ENCODE results near the gene PLCB2.

PLCB2 gene

DNA sequence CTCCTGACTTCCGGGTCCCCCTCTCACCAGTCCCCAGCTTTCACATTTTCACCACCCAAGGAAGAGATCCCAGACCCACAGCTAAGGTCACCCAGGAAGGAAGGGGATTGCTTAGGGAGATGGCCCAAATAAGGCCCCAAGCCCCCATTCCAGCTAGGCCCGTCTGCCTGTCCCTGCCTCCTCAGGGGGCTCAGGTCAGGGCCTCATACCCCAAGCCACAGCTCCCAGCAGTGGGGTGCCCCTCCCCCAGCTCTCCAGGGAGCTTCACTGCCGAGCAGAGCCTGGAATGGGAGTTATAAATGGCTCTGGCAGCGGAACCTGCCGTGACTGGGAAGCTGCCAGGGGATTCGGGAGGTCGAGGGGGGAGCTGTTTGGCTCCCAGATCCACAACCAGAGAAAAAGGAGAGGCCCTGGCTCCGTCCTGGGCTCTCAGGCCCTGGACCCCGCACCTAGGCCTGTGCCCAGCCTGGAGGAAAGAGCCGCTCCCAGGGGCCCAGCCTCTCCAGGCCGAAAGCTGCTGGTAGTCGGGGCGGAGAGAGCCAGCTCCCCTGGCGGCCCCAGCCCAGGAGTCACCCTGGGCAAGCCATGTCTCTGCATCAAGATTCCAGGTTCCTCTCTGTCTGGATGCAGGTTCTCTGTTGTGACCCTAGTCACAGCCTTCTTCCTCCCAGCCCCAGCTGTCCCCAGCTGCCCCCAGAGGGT is 32.5 kb upstream of the PLCB2 start:
- no peak for FAIRE-seq

GRCh38 chr15:40339621-40339945 is 31.8 kb upstream of the PLCB2 start:
- FAIRE-seq = no peak

DNA sequence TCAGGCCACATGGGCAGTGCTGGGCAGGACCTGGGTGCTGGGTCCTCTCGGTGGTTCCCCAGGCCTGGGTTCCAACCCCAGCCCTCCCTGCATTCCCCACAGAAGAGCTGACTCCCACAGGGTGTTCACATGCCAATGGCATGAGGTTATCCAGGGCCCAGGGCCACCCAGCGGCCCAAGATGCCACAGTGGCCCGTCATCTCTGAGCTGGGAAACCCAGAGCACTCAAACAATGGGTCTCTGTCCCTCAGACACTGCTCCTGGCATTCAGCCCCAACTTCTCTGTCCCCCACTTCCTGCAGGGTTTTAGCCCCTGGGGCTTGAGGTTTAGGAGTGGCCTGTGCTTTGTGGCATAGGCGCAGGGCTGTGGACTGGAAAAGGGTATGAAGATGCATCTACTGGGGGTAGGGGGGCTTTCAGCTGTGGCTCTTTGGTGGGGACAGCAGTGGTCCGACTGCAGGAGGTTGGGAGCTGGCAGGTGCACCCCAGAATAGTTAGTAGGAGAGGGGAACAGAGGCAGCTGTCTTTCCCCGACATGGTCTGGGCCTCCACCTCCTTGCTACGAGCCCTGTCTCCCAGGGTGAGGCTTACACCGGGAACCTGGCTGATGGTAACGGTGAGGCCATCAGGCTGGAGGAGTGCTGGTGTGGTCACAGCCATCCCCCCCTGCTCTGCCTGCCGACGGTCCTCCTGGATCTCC is 31.3 kb upstream of the PLCB2 start:
- FAIRE-seq = no peak

DNA sequence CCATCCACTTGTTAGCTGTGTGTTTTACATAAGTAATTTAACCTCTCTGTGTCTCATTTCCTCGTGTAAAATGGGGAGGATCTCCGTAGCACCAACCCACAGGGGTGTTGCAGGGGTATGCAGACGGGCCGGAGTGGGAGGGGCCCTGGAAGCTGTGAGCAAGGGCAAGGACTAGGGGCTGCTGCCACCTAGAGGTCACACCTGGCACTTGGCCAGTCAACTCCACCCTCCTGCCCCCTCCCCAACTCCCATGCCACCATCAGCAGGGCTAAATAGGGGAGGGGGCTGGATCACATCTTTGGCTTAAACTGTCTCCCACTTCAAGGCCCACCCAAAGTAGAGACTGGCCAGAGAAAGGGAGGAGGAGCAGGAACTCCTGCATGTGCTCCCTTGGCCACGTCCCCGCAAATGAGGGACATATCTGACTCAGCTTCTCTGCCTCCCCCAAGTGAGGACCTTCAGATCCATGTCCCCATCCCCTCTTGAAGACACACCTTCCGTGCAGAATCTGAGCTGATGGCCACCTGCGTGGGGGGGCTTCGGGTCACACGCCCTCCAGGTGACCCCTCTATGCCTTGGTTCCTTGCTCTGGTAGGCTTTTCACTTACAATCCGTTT is 30.4 kb upstream of the PLCB2 start:
- no peak for FAIRE-seq

GRCh38 chr15:40337597-40337996 is 29.9 kb upstream of the PLCB2 start:
- no peak for FAIRE-seq

DNA sequence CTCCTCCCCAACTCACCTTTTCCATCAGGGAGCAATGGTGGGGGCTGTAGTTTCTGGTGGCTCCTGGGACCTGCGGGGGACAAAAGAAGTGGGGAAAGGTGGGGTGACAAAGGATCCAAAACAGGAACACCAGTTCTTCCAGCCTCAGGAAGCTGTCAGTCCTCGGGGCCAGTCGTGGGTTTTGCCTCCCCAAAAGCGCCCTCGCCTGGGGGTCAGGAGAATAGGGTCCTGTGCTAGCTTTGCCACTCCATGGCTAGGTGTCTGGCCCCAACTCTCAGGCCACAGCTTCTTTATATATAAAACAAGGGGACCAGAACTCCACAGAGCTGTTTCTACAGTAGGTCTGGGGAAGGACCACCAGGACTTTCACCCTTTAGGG is 29.0 kb upstream of the PLCB2 start:
- FAIRE-seq = no peak

- no peak for FAIRE-seq
Observed at GRCh38 chr15:40335938-40336743, 28.4 kb upstream of the PLCB2 start.

DNA sequence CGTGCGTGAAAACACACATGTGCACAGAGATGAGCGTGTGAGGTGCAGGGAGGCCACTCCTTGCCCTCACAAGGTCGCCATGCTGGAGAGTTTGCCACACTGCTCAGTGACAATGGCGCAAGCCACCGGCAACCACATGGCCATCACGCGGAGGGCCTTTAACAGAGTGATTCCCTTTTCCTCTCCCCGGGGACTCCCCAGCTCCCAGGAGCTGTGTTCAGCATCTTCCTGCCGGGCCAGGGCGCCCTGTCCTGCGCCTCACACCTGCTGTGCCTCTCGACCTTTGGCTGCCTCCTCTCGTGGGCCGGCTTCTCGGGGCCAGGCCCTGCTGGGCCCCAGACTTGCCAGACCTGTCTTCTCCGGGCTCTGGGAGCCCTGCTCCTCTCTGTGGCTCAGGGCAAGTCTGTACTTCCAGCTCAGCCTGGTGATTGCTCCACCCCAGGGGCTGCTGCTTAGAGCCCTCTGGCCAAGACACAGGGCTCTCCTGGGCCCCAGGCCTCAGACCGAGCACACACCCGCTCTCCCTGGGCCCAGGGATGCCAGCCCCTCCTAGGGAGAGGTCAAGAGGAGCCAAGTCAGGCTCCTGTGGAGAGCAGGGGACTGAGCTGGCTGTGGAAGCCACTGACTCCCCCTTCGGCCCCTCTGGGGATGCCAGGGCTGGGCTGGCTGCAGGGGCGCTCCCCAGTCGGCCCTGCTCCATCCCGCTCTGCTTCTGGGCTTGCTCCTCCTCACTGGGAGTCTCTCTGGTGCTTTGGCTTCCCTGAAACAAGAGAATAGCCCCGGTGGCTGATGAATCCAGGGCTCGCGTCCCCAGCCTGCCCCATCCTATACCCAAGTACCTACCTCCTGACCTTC is 27.4 kb upstream of the PLCB2 start:
- FAIRE-seq = no peak

DNA sequence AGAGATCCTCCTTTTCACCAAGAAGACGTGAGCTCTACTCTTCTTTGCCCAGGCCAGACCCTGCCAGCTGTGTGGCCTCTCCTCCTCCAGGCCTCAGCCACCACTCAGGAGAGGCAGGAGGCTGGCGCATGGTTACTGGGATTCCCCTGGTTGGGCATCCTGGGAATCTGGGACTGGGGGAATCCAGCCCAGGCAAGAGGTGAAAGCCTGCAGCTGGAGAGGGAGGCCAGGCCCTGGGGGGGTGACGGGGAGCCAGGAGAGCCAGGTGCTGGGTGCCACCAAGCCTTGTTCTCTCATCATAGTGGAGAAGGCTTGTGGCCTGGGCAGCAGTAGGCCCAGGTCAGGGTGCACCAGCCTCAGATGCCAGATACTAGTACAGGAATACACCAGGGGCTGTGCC is 26.8 kb upstream of the PLCB2 start:
- FAIRE-seq = no peak

DNA sequence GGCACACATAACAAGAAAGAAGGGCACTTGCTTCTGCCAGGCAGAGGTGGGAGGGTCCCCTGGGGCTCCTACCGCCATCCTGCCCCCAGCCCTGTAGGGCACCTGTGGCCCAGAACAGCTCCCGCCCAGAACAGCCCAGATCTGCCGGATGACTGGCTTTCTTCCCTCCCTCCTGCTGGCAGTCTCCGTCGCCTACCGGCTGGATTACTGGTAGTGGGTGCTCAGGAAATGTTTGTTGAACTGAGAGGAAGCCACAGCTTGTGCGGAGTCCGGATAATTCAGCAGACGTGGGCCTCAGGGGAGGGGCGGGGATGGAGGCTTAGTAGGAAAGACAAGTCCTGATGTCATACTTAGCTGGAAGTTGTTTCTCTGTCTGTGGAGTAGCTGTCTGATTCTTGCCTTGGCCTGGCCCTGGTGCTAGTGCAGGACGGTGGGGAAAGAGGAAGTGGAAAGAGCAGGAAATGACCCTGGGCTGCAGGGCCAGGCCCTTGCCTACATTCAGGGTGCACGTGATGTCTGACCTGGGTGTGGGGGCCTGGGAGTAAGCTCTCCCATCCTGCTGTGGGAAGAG is 26.3 kb upstream of the PLCB2 start:
- no peak for FAIRE-seq

GRCh38 chr15:40332113-40332781 is 24.5 kb upstream of the PLCB2 start:
- FAIRE-seq = no peak

- FAIRE-seq = no peak
Observed at GRCh38 chr15:40331637-40332036, 23.9 kb upstream of the PLCB2 start.

DNA sequence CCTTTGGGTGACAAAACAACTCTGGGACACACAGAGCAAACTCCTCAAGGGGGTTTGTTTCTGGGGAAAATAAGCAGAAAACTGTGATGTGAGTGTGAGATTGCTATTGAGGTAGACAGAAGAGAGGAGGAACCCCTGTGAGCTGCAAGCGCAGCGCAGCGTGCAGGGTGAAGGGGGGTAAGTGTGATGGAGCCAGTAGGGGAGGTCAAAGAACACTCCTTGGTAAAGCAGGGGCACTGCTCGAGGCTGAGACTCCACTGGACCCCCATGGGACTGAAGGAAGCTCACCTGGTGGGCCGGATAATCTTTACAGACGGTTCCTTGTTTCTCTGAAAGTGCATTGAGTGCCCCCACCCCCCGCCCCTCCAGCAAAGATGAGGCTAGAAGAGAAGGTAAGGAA is 23.3 kb upstream of the PLCB2 start:
- FAIRE-seq = no peak

- no peak for FAIRE-seq
Observed at GRCh38 chr15:40330368-40330836, 22.7 kb upstream of the PLCB2 start.

DNA sequence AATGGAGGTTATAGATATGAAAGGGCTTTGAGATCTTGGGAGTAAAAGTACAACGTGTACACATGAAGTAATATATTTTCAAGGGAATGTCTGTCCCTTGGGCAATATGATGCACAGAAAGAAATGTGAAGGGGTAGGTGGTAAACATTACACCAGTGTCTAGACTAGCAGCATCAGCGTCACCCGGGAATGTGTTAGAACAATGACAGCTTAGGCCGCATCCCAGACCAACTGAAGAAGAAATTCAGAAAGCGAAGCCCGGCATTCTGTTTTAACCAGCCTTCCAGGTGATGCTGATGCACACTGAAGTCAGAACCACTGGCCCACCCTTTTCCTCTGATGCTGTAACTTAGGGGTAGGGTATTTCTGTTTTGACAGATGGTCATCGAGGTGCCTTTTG is 22.1 kb upstream of the PLCB2 start:
- no peak for FAIRE-seq

GRCh38 chr15:40328751-40329150 is 21.0 kb upstream of the PLCB2 start:
- FAIRE-seq = no peak

GRCh38 chr15:40328176-40328575 is 20.4 kb upstream of the PLCB2 start:
- no peak for FAIRE-seq

DNA sequence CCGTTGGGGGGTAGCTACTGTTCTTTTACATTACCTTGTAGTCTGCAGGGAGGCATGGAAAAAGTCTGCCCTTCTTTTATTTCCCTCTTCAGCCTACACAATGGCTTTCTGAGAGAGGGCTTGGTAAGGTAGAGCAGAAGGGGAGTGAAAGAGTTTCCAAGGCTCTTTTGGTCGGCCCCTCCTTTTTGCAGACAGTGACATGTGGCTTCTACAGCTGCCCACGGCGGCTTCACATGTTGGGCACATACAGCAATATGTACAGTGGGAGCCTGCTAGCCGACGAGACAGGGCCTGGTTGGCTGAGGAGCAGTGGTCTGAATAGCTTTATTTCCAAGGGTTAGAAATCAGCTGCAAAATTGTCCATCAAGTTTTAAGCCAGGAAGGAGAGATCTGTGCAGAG is 19.7 kb upstream of the PLCB2 start:
- FAIRE-seq = no peak

DNA sequence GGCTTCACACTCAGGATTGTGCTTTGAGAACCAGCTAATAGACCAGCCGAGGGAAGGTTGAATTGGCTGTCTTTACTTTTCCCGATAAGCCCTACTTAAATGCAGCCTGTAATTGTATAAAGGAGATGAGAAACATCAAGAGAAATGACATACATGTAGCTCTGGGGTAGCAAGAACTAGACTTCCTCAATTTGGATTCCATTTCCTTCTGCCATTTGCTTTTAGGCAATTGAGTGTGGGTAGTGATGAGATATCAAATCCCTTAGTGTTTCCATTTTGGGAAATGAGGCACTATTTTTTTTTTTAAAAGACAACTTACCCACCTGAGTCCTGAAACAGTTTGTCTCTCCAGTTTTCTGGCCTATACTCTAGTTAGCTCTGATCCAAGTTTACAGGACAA is 18.0 kb upstream of the PLCB2 start:
- no peak for FAIRE-seq

- FAIRE-seq = no peak
Observed at GRCh38 chr15:40325188-40325587, 17.5 kb upstream of the PLCB2 start.

All from TTC549 (cell line).